Measurements from ENCODE around the gene BBS7.
A peak's percentile ranks its signal among the peaks of the same experiment; 100 is the strongest.

The BBS7 gene, protein sequence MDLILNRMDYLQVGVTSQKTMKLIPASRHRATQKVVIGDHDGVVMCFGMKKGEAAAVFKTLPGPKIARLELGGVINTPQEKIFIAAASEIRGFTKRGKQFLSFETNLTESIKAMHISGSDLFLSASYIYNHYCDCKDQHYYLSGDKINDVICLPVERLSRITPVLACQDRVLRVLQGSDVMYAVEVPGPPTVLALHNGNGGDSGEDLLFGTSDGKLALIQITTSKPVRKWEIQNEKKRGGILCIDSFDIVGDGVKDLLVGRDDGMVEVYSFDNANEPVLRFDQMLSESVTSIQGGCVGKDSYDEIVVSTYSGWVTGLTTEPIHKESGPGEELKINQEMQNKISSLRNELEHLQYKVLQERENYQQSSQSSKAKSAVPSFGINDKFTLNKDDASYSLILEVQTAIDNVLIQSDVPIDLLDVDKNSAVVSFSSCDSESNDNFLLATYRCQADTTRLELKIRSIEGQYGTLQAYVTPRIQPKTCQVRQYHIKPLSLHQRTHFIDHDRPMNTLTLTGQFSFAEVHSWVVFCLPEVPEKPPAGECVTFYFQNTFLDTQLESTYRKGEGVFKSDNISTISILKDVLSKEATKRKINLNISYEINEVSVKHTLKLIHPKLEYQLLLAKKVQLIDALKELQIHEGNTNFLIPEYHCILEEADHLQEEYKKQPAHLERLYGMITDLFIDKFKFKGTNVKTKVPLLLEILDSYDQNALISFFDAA

DNA sequence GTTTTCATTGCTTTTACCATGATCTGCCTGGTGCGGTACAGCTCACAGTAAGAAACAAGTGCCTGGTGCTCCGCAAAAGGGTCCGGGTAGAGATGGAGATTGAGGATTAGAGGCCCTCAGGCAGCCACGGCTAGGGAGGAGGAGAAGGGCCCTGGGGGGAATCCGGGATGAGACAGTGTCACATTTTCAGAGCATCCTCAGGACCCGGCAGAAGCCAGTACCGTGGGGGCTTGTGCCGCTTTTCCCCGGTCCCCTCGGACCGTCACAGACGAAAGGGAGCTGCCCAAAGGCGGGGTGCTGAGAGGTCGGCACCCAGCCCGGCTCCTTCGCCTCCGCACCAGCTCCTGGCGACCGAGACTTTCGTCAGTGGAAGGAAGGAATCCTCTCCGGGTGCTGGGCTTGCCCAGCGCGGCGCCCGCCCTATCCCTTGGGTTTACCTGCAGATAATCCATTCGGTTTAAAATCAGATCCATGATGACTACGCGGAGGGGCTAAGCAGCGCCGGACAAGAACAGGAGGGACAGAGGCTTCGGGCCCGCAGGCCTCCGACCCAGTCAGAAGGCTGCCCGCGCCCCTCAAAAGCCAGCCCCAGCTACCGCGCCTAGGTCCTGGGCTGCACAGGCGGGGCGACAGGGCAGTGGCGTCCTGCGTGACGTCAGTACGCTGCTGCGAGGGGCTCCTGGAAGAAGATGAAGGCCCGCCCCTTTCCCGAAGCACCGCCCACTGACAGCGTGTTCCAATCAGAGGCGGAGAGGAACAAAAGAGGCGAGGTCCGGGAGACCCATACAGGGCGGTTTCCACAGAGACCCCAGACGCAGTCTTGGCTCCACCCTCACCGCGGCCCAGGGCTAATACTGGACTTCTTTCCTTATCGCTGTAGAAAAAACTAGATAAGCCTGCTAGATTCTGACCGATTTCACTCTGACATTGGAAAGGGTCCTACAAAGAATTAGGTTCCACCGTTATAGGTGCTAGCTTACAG lies at the start of gene BBS7:
TSS of gene BBS7 (minus strand) at position 634 of the 982 bp plus-strand sequence. CDS start at position 473, 161 bp downstream.
- Histone ChIP-seq H3K27ac (0 out of 2 replicates have a peak within 1 kb of the TSS, but pooled peaks have one; percentile 44), H3K4me3 (peak within 1 kb of the TSS; percentile 97), H3K36me3 (ENCODE audit: insufficient read depth, low read length) (peaks cover 24% of the 10 kb centered on the region), H3K9me3 (ENCODE audit: low read depth, low read length) (0 out of 2 replicates have a peak, but pooled peaks cover 5% of the 10 kb centered on the region), H3K9ac (ENCODE audit: insufficient read length) (peak within 1 kb of the TSS; percentile 88)
- DNase-seq (ENCODE audit: low read depth, low spot score), result peak; percentile 82
- peak; percentile 97 for TF ChIP-seq POLR2AphosphoS5 (IDR thresholded peaks at IDR 0.05; ENCODE audit: borderline replicate concordance, low read depth, low read length)
- TF ChIP-seq FOXP2 (optimal IDR thresholded peaks at IDR 0.05; ENCODE audit: control extremely low read depth, extremely low read length, insufficient read depth), result no peak
- TF ChIP-seq EZH2 (IDR thresholded peaks at IDR 0.05), result no peak

- Histone ChIP-seq H3K9ac (ENCODE audit: insufficient read length) (no peak overlapping the region), H3K9me3 (ENCODE audit: low read depth, low read length) (no peaks in the 10 kb centered on the region), H3K27ac (no peak overlapping the region), H3K36me3 (ENCODE audit: insufficient read depth, low read length) (no peaks in the 10 kb centered on the region), H3K4me3 (no peak overlapping the region)
- no peak for DNase-seq (ENCODE audit: low read depth, low spot score)
- no peak for TF ChIP-seq EZH2 (IDR thresholded peaks at IDR 0.05)
These were observed 43.4 kb upstream of the BBS7 start for GRCh38 chr4:121913667-121914066.

GRCh38 chr4:121908346-121908745 lies 38.1 kb upstream of the BBS7 start:
- H3K4me3 ChIP-seq, result no peak overlapping the region
- H3K9ac ChIP-seq (ENCODE audit: insufficient read length), result no peak overlapping the region
- H3K27ac ChIP-seq, result no peak overlapping the region
- H3K36me3 ChIP-seq (ENCODE audit: insufficient read depth, low read length), result no peaks in the 10 kb centered on the region
- H3K9me3 ChIP-seq (ENCODE audit: low read depth, low read length), result no peaks in the 10 kb centered on the region
- TF ChIP-seq EZH2 (IDR thresholded peaks at IDR 0.05) (no peak), POLR2AphosphoS5 (IDR thresholded peaks at IDR 0.05; ENCODE audit: borderline replicate concordance, low read depth, low read length) (no peak), FOXP2 (optimal IDR thresholded peaks at IDR 0.05; ENCODE audit: control extremely low read depth, extremely low read length, insufficient read depth) (no peak)
- DNase-seq (ENCODE audit: low read depth, low spot score), result no peak

GRCh38 chr4:121900132-121900983 lies 30.1 kb upstream of the BBS7 start:
- TF ChIP-seq POLR2AphosphoS5 (IDR thresholded peaks at IDR 0.05; ENCODE audit: borderline replicate concordance, low read depth, low read length), result no peak
- no peak for TF ChIP-seq EZH2 (IDR thresholded peaks at IDR 0.05)
- TF ChIP-seq FOXP2 (optimal IDR thresholded peaks at IDR 0.05; ENCODE audit: control extremely low read depth, extremely low read length, insufficient read depth), result no peak
- Histone ChIP-seq H3K4me3 (no peak overlapping the region), H3K36me3 (ENCODE audit: insufficient read depth, low read length) (no peaks in the 10 kb centered on the region), H3K9me3 (ENCODE audit: low read depth, low read length) (no peaks in the 10 kb centered on the region), H3K9ac (ENCODE audit: insufficient read length) (no peak overlapping the region), H3K27ac (no peak overlapping the region)
- DNase-seq (ENCODE audit: low read depth, low spot score), result peak; percentile 24

DNA sequence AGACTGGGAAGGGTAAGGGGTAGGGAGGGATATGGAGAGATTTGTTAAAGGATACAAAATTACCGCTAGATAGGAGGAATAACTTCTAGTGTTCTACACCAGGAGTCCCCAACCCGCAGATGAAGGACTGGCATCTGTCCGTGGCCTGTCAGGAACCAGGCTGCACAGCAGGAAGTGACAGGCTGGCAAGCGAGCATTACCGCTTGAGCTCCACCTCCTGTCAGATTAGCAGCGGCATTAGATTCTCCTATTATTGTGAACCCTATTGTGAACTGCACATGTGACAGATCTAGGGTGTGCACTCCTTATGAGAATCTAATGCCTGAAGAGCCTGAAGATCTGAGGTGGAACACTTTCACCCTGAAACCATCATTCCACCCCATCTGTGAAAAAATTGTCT lies 27.9 kb upstream of the BBS7 start:
- DNase-seq (ENCODE audit: low read depth, low spot score), result no peak
- TF ChIP-seq POLR2AphosphoS5 (IDR thresholded peaks at IDR 0.05; ENCODE audit: borderline replicate concordance, low read depth, low read length), result no peak
- TF ChIP-seq EZH2 (IDR thresholded peaks at IDR 0.05), result no peak
- TF ChIP-seq FOXP2 (optimal IDR thresholded peaks at IDR 0.05; ENCODE audit: control extremely low read depth, extremely low read length, insufficient read depth), result no peak
- Histone ChIP-seq H3K4me3 (no peak overlapping the region), H3K36me3 (ENCODE audit: insufficient read depth, low read length) (no peaks in the 10 kb centered on the region), H3K27ac (no peak overlapping the region), H3K9me3 (ENCODE audit: low read depth, low read length) (no peaks in the 10 kb centered on the region), H3K9ac (ENCODE audit: insufficient read length) (no peak overlapping the region)

- no peak overlapping the region for H3K9ac ChIP-seq (ENCODE audit: insufficient read length)
- TF ChIP-seq EZH2 (IDR thresholded peaks at IDR 0.05) (no peak), POLR2AphosphoS5 (IDR thresholded peaks at IDR 0.05; ENCODE audit: borderline replicate concordance, low read depth, low read length) (no peak), FOXP2 (optimal IDR thresholded peaks at IDR 0.05; ENCODE audit: control extremely low read depth, extremely low read length, insufficient read depth) (no peak)
These were observed 17.9 kb upstream of the BBS7 start for GRCh38 chr4:121888134-121888533.

GRCh38 chr4:121885115-121885514 lies 14.8 kb upstream of the BBS7 start:
- H3K27ac ChIP-seq, result no peak overlapping the region
- no peaks in the 10 kb centered on the region for H3K36me3 ChIP-seq (ENCODE audit: insufficient read depth, low read length)
- H3K9ac ChIP-seq (ENCODE audit: insufficient read length), result no peak overlapping the region
- no peak for TF ChIP-seq EZH2 (IDR thresholded peaks at IDR 0.05)
- no peak for TF ChIP-seq FOXP2 (optimal IDR thresholded peaks at IDR 0.05; ENCODE audit: control extremely low read depth, extremely low read length, insufficient read depth)
- no peak for TF ChIP-seq POLR2AphosphoS5 (IDR thresholded peaks at IDR 0.05; ENCODE audit: borderline replicate concordance, low read depth, low read length)
- no peak for DNase-seq (ENCODE audit: low read depth, low spot score)
- no peak overlapping the region for H3K4me3 ChIP-seq
- no peaks in the 10 kb centered on the region for H3K9me3 ChIP-seq (ENCODE audit: low read depth, low read length)

More at GRCh38 chr4:121888134-121888533, 17.9 kb upstream of the BBS7 start:
- no peaks in the 10 kb centered on the region for H3K9me3 ChIP-seq (ENCODE audit: low read depth, low read length)
- DNase-seq (ENCODE audit: low read depth, low spot score), result no peak
- H3K27ac ChIP-seq, result no peak overlapping the region
- H3K4me3 ChIP-seq, result no peak overlapping the region
- no peaks in the 10 kb centered on the region for H3K36me3 ChIP-seq (ENCODE audit: insufficient read depth, low read length)
